ENCODE measurements around the gene RXFP2.

The RXFP2 gene

GRCh38 chr13:31851216-31851615 lies 111.9 kb downstream of the RXFP2 start:
- H3K79me2 ChIP-seq (ENCODE audit: insufficient read depth, low read length) = peaks cover 5% of the 10 kb centered on the region; the same call in 1 of the 2 replicates
- H2AFZ ChIP-seq (ENCODE audit: low read length) = no peak overlapping the region
- TF ChIP-seq EZH2phosphoT487 (IDR thresholded peaks at IDR 0.05; ENCODE audit: borderline replicate concordance) (no peak), CTCF (conservative IDR thresholded peaks at IDR 0.05; ENCODE audit: low read length) (no peak)
- no peak overlapping the region for H3K9ac ChIP-seq (ENCODE audit: low read depth, low read length, poor library complexity, severe bottlenecking)
- H3K27me3 ChIP-seq (ENCODE audit: insufficient read depth, low read length, poor library complexity, severe bottlenecking) = no peaks in the 10 kb centered on the region
- no peaks in the 10 kb centered on the region for H4K20me1 ChIP-seq (ENCODE audit: insufficient read depth, low read length, poor library complexity, severe bottlenecking)
- H3F3A ChIP-seq (ENCODE audit: low read depth) = no peaks in the 10 kb centered on the region
- H3K4me2 ChIP-seq (ENCODE audit: low read depth, low read length, poor library complexity, severe bottlenecking) = no peak overlapping the region
- H3K4me3 ChIP-seq (ENCODE audit: low read length, poor library complexity, severe bottlenecking) = no peak overlapping the region
- H3K9me2 ChIP-seq (replicated peaks; ENCODE audit: low read depth, low read length) = no peaks in the 10 kb centered on the region
- peaks cover 10% of the 10 kb centered on the region for H3K4me1 ChIP-seq (ENCODE audit: insufficient read depth, low read length, poor library complexity, severe bottlenecking)
- no peaks in the 10 kb centered on the region for H3K36me3 ChIP-seq (ENCODE audit: insufficient read depth, low read length)
- no peaks in the 10 kb centered on the region for H3K9me3 ChIP-seq (ENCODE audit: insufficient read depth, low read depth, low read length)

Measured in Loucy (cell line).